Measurements from ENCODE around the gene RHOT2. TPM values are rescaled to one million over a fixed set of nuclear protein-coding genes. Genes with fewer than 3 reads are reported as not detected.

RHOT2 gene
- 100 to 1,000 TPM in 3 of 4 donors, 10 to 100 TPM in 1; 68.6 to 188 (median 106) TPM for total RNA-seq

DNA sequence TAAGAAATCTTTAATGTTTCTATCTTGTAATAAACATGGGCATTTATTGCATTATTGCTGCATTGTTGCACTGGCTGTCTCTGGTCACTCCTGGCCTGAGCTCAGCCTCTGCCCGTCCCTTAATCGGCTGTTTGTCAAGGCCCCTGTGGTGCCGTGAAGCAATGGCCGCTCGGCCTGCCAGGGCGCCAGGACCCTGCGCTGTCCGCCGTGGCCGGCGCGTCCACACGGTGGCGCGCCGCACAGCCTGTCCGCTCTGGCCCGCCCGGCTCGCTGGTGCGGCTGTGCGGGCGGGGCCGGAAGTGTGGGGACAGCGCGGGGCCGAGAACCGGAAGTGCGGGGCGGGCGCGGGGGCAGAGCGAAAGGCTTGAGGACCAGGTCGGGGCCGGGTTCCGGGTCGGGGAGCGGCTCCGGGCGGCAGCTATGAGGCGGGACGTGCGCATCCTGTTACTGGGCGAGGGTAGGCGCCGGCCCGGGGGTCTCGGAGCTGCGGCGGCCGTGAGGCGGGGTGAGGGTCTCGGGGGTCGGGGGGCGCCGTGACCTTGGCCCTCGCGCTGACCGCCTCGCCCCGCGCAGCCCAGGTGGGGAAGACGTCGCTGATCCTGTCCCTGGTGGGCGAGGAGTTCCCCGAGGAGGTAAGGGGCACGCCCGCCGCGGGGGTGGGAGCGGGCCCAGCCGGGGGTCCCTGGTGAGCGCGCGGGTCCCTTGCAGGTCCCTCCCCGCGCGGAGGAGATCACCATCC lies at the start of gene RHOT2:
TSS of gene RHOT2 (plus strand) at position 353 of the 739 bp plus-strand sequence. CDS start at position 421, 68 bp downstream.
- peaks cover 3 to 29% (median 12%) of the 10 kb centered on the region in 4 donors for H3K4me1 ChIP-seq

GRCh38 chr16:619476-620100 lies 48.3 kb upstream of the RHOT2 start:
- no peak for DNase-seq (ENCODE audit: low spot score in 2 of 2)
- Histone ChIP-seq H3K27me3 (no peaks in the 10 kb centered on the region), H3K27ac (no peak overlapping the region), H3K36me3 (peaks cover 0 to 29% (median 0%) of the 10 kb centered on the region in 3 donors), H3K9me3 (no peaks in the 10 kb centered on the region), H3K4me3 (no peak overlapping the region), H3K4me1 (peaks cover 0 to 16% (median 0%) of the 10 kb centered on the region in 4 donors)
- 90 to 93% methylated on average over 18 to 20 of the region's 20 CpGs for WGBS, 2 donors
- TF ChIP-seq, protein P1, sequence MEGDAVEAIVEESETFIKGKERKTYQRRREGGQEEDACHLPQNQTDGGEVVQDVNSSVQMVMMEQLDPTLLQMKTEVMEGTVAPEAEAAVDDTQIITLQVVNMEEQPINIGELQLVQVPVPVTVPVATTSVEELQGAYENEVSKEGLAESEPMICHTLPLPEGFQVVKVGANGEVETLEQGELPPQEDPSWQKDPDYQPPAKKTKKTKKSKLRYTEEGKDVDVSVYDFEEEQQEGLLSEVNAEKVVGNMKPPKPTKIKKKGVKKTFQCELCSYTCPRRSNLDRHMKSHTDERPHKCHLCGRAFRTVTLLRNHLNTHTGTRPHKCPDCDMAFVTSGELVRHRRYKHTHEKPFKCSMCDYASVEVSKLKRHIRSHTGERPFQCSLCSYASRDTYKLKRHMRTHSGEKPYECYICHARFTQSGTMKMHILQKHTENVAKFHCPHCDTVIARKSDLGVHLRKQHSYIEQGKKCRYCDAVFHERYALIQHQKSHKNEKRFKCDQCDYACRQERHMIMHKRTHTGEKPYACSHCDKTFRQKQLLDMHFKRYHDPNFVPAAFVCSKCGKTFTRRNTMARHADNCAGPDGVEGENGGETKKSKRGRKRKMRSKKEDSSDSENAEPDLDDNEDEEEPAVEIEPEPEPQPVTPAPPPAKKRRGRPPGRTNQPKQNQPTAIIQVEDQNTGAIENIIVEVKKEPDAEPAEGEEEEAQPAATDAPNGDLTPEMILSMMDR (IDR thresholded peaks at IDR 0.05), result no peak
- TF ChIP-seq EP300 (IDR thresholded peaks at IDR 0.05), result no peak
- no peak for TF ChIP-seq POLR2A (IDR thresholded peaks at IDR 0.05)

More for the DNA sequence above, at the start of gene RHOT2:
- WGBS, 2 donors, result 0% methylated on average over 32 to 44 of the region's 78 CpGs
- H3K9me3 ChIP-seq, result no peaks in the 10 kb centered on the region
- peak within 1 kb of the TSS; percentile 91 to 99 (median 96) for H3K4me3 ChIP-seq
- H3K36me3 ChIP-seq, result peaks cover 0 to 40% (median 4%) of the 10 kb centered on the region in 3 donors
- peak within 1 kb of the TSS; percentile 86 to 97 (median 94) for H3K27ac ChIP-seq
- DNase-seq (ENCODE audit: low spot score in 2 of 2), result peak; percentile 82 to 90
- peak in 1 of 2 donors; percentile 77 for TF ChIP-seq EP300 (IDR thresholded peaks at IDR 0.05)
- TF ChIP-seq, protein P1 (IDR thresholded peaks at IDR 0.05), result peak; percentile 90 to 99 (median 95)
- peak; percentile 30 to 72 for TF ChIP-seq POLR2A (IDR thresholded peaks at IDR 0.05)
- H3K27me3 ChIP-seq, result no peaks in the 10 kb centered on the region

DNA sequence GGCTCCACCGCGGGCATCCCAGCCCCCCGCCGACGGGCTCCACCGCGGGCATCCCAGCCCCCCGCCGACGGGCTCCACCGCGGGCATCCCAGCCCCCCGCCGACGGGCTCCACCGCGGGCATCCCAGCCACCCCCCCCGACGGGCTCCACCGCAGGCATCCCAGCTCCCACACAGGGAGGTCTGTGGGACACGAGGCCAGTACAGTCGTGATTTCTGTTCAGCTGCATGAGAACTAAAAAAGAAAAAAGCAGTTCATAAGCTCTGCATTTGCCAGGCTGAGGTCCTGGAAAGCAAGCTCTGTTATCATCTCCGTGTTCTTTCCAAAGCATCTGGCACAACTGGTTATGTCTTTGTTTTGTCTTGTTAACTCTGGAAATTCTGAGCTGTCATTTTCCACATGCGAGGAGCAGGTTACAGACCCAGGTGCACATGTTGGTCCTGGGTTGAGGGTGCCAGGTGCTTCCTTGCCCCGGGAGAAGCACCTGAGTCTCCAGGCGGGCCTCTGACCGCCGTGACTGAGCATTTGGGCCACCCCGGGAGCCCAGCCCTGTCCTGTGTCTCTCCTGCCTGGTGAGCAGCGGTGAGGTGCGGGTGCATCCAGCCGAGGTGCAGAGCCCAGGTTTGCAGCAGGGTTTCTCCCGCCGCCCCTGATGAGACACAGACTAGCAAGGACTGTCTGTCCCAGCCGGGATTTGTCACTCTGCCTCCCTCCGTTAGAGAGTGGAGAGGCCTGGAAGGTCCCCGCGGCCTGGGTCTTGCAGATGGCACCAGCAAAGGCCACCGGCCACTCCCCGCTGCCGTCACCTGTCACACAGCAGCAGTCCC lies 47.0 kb upstream of the RHOT2 start:
- TF ChIP-seq POLR2A (IDR thresholded peaks at IDR 0.05), result no peak
- no peak for TF ChIP-seq EP300 (IDR thresholded peaks at IDR 0.05)
- TF ChIP-seq, protein P1 (IDR thresholded peaks at IDR 0.05), result no peak
- WGBS, 2 donors, result 82 to 85% methylated on average over 24 to 26 of the region's 41 CpGs
- no peak for DNase-seq (ENCODE audit: low spot score in 2 of 2)
- H3K9me3 ChIP-seq, result no peaks in the 10 kb centered on the region
- no peaks in the 10 kb centered on the region for H3K27me3 ChIP-seq
- H3K4me1 ChIP-seq, result peaks cover 0 to 16% (median 0%) of the 10 kb centered on the region in 4 donors
- no peak overlapping the region for H3K4me3 ChIP-seq
- peaks cover 0 to 40% (median 0%) of the 10 kb centered on the region in 3 donors for H3K36me3 ChIP-seq
- peak overlapping the region in 2 of 4 donors; percentile 36 to 58 for H3K27ac ChIP-seq

GRCh38 chr16:621526-622105 lies 46.3 kb upstream of the RHOT2 start:
- Histone ChIP-seq H3K4me3 (no peak overlapping the region), H3K27ac (peak overlapping the region in 1 of 4 donors; percentile 58), H3K27me3 (no peaks in the 10 kb centered on the region), H3K36me3 (peaks cover 0 to 44% (median 3%) of the 10 kb centered on the region in 3 donors), H3K9me3 (no peaks in the 10 kb centered on the region), H3K4me1 (peaks cover 0 to 16% (median 0%) of the 10 kb centered on the region in 4 donors)
- no peak for DNase-seq (ENCODE audit: low spot score in 2 of 2)
- no peak for TF ChIP-seq EP300 (IDR thresholded peaks at IDR 0.05)
- no peak for TF ChIP-seq POLR2A (IDR thresholded peaks at IDR 0.05)
- TF ChIP-seq, protein P1 (IDR thresholded peaks at IDR 0.05), result no peak
- 67 to 88% methylated on average over 12 to 20 of the region's 21 CpGs for WGBS, 2 donors
